ENCODE results near the gene LARGE2.

DNA sequence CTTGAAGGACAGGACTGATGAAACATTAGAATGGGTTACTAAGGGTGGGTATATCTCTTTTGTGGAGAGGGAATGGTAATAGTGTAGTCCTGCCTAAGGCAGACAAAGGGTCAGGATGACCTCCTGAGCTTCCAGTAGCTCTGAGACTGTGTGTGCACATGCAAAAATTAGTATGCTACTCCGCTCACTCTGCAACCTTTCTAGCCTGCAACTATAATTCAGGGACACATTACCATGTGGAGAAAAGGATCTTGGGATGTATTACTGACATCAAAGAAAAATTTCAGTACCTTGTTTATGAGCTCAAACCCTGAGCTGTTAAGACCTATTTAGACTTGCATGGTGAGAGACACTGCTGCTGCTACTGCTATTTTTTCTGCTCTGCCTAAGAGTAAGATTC, 25.4 kb downstream of the LARGE2 start:
- TF ChIP-seq, protein P1, sequence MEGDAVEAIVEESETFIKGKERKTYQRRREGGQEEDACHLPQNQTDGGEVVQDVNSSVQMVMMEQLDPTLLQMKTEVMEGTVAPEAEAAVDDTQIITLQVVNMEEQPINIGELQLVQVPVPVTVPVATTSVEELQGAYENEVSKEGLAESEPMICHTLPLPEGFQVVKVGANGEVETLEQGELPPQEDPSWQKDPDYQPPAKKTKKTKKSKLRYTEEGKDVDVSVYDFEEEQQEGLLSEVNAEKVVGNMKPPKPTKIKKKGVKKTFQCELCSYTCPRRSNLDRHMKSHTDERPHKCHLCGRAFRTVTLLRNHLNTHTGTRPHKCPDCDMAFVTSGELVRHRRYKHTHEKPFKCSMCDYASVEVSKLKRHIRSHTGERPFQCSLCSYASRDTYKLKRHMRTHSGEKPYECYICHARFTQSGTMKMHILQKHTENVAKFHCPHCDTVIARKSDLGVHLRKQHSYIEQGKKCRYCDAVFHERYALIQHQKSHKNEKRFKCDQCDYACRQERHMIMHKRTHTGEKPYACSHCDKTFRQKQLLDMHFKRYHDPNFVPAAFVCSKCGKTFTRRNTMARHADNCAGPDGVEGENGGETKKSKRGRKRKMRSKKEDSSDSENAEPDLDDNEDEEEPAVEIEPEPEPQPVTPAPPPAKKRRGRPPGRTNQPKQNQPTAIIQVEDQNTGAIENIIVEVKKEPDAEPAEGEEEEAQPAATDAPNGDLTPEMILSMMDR (IDR thresholded peaks at IDR 0.05; ENCODE audit: low read depth, low read length, poor library complexity, severe bottlenecking): no peak
- TF ChIP-seq EZH2phosphoT487 (IDR thresholded peaks at IDR 0.05; ENCODE audit: borderline replicate concordance, low read length): no peak

Measured in DOHH2 (cell line).